GM12878 (cell line): Measurements from ENCODE around the gene RASAL1. TPM values are rescaled to one million over a fixed set of nuclear protein-coding genes. Genes with fewer than 3 reads are reported as not detected.

Experiments used
- E2F4 ChIP-seq: IDR thresholded peaks from 2 replicates; pipeline ENCODE4 v1.6.1; 2012; ENCODE audit warnings: low read depth, low read length, improper control_type of control experiment
- NFXL1 ChIP-seq: fragments of 450-650 bp; IDR thresholded peaks from 2 replicates; pipeline ENCODE4 v1.6.1; 2017; ENCODE audit warnings: antibody characterized with exemption, mild to moderate bottlenecking, borderline replicate concordance
- RCOR1 ChIP-seq: conservative IDR thresholded peaks from 2 replicates; pipeline ENCODE4 v1.6.1; 2012; ENCODE audit warnings: low read depth, low read length, improper control_type of control experiment
- SMARCA5 ChIP-seq: fragments of 450-650 bp; IDR thresholded peaks from 2 replicates; pipeline ENCODE4 v1.6.1; 2017; ENCODE audit warnings: mild to moderate bottlenecking
- SRF ChIP-seq, 2 experiments: IDR thresholded peaks; 2 replicates each; pipeline ENCODE4 v1.6.1; 2011; ENCODE audit warnings: low read depth in 2 of 2, low read length in 2 of 2, mild to moderate bottlenecking in 1 of 2, moderate library complexity in 1 of 2
- TCF12 ChIP-seq: IDR thresholded peaks from 2 replicates; pipeline ENCODE4 v1.6.1; 2011; ENCODE audit warnings: low read depth, mild to moderate bottlenecking, low read length
- ZBTB4 ChIP-seq: fragments of 450-650 bp; formaldehyde crosslinking; IDR thresholded peaks from 2 replicates; pipeline ENCODE4 v1.4.0; 2022; ENCODE audit warnings: mild to moderate bottlenecking, moderate library complexity
- polyA plus RNA-seq, 11 experiments: library from polyadenylated mRNA; depleted of rRNA in 4 of 11; unstranded in 6 of 11; stranded (reverse) in 5 of 11; fragments of >200 nt; fragmentation: Nextera tagmentation in 4 of 11; fragmentation: Illumina TruSeq in 1 of 11; extraction: Ambion mirVana in 4 of 11; extraction: Trizol in 1 of 11; gene quantifications; 1 replicate in 1 of 11; 2 replicates in 10 of 11; pipeline versions ENCODE4 v1.2.1 to v1.2.3, GENCODE V29; 2011 to 2016; ENCODE audit warnings: inconsistent platforms in 2 of 11, missing spikeins in 2 of 11, low read depth in 1 of 11
- total RNA-seq, 4 experiments: library from RNA; depleted of rRNA in 3 of 4; stranded (reverse); fragments of >200 nt in 3 of 4; fragmentation: Illumina TruSeq in 1 of 4; extraction: Trizol in 1 of 4; gene quantifications; 2 replicates each; pipeline versions ENCODE4 v1.2.1 to v1.2.3, GENCODE V29; 2013 to 2021
- TF ChIP-seq, protein P1 (sequence below): fragments of 450-650 bp; IDR thresholded peaks from 2 replicates; pipeline ENCODE4 v1.6.1; 2016; ENCODE audit warnings: mild to moderate bottlenecking, moderate library complexity, borderline replicate concordance
- TF ChIP-seq, protein P2 (sequence below): fragments of 450-650 bp; formaldehyde crosslinking; IDR thresholded peaks from 2 replicates; pipeline ENCODE4 v1.4.0; 2020; ENCODE audit warnings: mild to moderate bottlenecking, moderate library complexity
- TF ChIP-seq, protein P3 (sequence below): IDR thresholded peaks from 2 replicates; pipeline ENCODE4 v1.6.1; 2011; ENCODE audit warnings: low read depth, low read length, improper control_type of control experiment, borderline replicate concordance

RASAL1 gene
- total and polyA plus RNA-seq, 10 of the 15 experiments (the other 5 are each of a cell fraction or from before 2014, with no cell fraction given) = 0.12 to 1.0 (median 0.52) TPM; not detected in 6

DNA sequence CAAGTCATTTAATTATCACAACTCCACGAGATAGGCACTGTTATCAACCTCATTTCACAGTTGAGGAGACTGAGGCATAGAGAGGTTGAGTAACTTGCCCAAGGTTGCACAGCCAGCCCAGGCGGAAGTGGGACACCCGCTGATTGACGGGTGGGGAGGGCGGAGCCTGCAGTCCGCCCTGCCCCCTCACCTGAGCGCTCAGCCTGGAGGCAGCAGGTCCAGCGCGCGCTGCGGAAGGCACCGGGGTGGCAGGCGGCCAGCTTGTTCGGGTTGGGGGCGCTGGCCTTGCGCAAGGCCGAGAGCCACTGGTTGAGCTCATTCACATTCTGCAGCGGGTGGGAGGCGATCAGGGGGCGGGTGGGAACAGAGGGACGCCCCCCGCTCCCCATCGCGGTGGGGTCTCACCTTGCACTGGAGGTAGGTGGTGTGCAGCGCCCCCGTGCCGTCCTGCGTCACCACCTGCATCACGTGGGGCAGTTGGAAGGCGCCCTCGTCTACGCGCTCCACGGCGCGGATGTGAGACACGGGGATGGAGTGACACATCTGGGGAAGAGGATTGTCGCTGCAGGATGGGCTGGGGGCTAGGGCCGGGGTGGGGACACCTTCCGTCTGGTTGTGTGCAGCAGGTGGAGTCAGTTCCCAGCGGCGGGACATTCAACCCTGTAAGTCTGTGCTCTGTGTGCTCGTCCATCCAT, 31.7 kb downstream of the RASAL1 start (continued):
- TF ChIP-seq, protein P1, sequence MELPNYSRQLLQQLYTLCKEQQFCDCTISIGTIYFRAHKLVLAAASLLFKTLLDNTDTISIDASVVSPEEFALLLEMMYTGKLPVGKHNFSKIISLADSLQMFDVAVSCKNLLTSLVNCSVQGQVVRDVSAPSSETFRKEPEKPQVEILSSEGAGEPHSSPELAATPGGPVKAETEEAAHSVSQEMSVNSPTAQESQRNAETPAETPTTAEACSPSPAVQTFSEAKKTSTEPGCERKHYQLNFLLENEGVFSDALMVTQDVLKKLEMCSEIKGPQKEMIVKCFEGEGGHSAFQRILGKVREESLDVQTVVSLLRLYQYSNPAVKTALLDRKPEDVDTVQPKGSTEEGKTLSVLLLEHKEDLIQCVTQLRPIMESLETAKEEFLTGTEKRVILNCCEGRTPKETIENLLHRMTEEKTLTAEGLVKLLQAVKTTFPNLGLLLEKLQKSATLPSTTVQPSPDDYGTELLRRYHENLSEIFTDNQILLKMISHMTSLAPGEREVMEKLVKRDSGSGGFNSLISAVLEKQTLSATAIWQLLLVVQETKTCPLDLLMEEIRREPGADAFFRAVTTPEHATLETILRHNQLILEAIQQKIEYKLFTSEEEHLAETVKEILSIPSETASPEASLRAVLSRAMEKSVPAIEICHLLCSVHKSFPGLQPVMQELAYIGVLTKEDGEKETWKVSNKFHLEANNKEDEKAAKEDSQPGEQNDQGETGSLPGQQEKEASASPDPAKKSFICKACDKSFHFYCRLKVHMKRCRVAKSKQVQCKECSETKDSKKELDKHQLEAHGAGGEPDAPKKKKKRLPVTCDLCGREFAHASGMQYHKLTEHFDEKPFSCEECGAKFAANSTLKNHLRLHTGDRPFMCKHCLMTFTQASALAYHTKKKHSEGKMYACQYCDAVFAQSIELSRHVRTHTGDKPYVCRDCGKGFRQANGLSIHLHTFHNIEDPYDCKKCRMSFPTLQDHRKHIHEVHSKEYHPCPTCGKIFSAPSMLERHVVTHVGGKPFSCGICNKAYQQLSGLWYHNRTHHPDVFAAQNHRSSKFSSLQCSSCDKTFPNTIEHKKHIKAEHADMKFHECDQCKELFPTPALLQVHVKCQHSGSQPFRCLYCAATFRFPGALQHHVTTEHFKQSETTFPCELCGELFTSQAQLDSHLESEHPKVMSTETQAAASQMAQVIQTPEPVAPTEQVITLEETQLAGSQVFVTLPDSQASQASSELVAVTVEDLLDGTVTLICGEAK = no peak
- TF ChIP-seq SMARCA5 (peak; percentile 71), E2F4 (no peak), NFXL1 (0 out of 2 replicates have a peak, but pooled peaks have one; percentile 52), RCOR1 (no peak), ZBTB4 (no peak), SRF (IDR thresholded peaks at IDR 0.05; ENCODE audit: low read depth in 2 of 2, low read length in 2 of 2) (no peak), TCF12 (no peak)
- TF ChIP-seq, protein P2, sequence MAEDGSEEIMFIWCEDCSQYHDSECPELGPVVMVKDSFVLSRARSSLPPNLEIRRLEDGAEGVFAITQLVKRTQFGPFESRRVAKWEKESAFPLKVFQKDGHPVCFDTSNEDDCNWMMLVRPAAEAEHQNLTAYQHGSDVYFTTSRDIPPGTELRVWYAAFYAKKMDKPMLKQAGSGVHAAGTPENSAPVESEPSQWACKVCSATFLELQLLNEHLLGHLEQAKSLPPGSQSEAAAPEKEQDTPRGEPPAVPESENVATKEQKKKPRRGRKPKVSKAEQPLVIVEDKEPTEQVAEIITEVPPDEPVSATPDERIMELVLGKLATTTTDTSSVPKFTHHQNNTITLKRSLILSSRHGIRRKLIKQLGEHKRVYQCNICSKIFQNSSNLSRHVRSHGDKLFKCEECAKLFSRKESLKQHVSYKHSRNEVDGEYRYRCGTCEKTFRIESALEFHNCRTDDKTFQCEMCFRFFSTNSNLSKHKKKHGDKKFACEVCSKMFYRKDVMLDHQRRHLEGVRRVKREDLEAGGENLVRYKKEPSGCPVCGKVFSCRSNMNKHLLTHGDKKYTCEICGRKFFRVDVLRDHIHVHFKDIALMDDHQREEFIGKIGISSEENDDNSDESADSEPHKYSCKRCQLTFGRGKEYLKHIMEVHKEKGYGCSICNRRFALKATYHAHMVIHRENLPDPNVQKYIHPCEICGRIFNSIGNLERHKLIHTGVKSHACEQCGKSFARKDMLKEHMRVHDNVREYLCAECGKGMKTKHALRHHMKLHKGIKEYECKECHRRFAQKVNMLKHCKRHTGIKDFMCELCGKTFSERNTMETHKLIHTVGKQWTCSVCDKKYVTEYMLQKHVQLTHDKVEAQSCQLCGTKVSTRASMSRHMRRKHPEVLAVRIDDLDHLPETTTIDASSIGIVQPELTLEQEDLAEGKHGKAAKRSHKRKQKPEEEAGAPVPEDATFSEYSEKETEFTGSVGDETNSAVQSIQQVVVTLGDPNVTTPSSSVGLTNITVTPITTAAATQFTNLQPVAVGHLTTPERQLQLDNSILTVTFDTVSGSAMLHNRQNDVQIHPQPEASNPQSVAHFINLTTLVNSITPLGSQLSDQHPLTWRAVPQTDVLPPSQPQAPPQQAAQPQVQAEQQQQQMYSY (CRISPR knock-in tag) = no peak
- TF ChIP-seq, protein P3, sequence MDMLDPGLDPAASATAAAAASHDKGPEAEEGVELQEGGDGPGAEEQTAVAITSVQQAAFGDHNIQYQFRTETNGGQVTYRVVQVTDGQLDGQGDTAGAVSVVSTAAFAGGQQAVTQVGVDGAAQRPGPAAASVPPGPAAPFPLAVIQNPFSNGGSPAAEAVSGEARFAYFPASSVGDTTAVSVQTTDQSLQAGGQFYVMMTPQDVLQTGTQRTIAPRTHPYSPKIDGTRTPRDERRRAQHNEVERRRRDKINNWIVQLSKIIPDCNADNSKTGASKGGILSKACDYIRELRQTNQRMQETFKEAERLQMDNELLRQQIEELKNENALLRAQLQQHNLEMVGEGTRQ = no peak
